KBM-7 (cell line): ENCODE measurements around the gene MYB.
"Not testable (repeated sequence)": the region's sequence is repeated elsewhere in the genome, so short reads cannot be mapped to it uniquely, and the experiment has no call there.

Source experiments
- DNase-seq: peaks from one replicate; pipeline ENCODE4 v3.0.0-alpha.2; 2015
- in situ Hi-C: fragments of 300-500 bp; cut with MboI; formaldehyde crosslinking; loops from 2 replicates; pipeline ENCODE4 v1.14.3; 2020; ENCODE audit warnings: low sequenced_read_pairs, low pct_unique_long_range_greater_than_20kb, mixed read lengths

MYB gene

DNA sequence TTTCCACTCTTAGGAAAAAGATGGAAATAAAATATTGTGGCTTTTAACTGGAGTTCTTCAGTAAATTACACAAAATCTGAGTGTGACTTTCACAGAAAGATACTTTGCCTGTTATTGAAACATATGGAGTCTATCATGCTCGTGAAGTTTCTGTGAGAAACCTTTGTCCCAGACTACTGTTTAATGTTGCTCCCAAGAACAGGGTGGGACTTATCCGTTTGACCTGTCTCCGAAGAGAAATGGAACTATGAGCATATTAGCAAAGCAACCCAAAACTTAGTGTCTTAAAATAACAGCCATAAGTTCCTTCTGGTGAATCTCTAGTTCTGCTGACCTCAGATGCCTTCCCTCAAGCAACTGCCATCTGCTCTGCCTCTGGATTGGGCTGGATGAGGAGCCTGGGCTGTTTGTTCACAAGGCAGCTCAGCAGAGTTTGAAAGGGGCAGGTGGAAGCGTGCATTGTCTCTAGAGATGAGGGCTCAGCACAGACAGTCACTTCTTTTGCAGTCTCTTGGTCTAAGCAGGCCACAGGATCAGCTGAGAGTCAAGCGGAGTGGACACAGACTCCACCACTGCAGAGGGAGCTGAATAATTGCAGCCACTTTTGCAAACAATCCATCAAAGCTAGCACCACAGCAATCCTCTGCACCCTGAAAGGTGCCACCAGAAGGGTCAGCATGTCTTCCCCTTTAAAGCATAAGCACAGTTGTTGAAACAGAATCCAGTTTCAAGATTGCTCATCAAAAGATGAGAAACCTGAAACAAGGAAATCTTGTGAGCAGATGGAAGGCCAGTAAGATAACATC, 52.8 kb downstream of the MYB start:
- in situ Hi-C loops: no loop called here
- peak; percentile 51 for DNase-seq

DNA sequence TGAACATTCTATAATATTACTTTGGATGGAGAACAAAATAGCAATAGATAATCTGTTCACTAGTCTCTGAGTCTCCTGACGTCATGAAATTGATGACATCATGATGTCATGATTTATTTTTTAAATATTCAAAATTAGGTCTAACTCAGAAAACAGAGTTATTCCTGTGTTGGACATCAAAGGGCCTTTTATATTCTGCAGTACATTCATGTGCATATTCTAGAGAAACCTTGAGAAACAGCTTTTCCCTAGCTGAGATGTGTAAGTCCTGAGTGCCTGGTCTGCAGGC, 53.3 kb downstream of the MYB start:
- in situ Hi-C loops: no loop called here
- DNase-seq: no peak

DNA sequence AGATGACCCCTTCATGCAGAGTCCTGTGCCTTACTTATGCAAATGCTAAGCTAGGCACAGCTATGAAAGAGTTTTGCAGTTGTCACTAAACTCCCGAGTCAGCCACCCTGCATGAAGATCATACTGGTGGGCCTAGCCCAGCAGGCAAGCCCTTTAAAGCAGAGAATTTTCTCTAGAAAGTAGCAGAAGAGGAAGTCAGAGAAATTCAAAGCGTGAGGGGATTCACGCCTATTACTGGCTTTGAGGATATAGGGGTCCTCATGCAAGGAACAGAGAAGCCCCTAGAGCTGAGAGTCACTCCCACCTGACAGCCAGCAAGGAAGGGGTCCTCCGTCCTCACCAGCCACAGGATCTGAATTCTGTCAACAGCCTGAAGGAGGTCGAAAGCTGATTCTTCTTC, 54.6 kb downstream of the MYB start:
- in situ Hi-C loops: no loop called here
- peak; percentile 27 for DNase-seq

DNA sequence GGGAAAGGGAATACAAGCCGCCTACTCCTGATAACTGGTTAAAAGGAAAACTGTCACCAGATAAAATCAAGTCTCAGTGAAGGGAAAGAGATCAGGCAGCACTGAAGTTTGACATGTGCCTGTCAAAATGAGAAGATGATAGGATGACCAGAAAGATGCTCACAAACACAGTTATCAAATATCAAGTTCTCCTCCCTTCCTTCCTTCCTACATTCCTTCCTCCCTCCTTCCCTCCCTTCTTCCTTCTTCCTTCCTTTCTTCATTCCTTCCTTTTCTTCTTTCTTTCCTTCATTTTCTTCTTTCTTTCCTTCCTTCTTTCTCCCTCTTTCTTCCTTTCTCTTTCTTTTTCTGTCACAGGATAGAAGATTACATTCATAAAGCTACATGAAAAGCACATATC, 55.2 kb downstream of the MYB start:
- in situ Hi-C loops: no loop called here
- DNase-seq: no peak

DNA sequence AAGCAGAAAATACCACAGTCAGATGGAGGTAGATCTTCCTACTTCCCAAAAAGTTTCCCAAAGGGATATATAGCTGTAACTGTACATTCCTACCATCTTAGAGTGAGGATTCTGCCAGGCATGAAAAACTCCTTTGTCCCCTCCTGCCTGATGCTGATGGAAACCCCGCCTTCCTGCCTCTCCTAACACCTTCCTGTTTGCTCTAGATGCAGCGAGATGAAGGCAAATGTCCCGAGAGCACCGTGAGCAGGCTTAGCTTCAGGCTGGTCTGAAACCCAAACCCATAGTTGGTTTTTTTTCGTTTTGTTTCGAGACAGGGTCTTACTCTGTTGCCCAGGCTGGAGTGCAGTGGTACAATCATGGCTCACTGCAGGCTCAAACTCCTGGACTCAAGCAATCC, 55.6 kb downstream of the MYB start:
- DNase-seq: no peak
- in situ Hi-C loops: no loop called here

DNA sequence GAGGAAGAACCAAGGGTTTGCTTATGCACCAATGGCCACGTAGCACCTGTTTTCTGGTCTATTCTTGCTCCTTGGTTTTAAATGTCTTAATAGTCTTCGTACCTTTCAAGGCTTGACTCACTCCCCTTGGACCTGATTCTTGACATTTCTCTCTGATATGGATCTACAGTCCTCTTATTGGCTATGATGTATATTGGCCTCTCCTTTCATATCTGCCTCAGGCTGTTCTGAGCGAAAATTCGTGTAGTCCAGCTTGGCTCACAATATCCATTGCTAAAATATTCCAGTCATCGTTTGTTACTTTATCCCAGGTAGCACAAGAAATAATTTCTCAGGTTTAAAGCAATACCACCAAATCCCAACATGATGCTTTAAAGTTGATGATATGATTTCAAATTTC, 59.6 kb downstream of the MYB start:
- in situ Hi-C loops: no loop called here

DNA sequence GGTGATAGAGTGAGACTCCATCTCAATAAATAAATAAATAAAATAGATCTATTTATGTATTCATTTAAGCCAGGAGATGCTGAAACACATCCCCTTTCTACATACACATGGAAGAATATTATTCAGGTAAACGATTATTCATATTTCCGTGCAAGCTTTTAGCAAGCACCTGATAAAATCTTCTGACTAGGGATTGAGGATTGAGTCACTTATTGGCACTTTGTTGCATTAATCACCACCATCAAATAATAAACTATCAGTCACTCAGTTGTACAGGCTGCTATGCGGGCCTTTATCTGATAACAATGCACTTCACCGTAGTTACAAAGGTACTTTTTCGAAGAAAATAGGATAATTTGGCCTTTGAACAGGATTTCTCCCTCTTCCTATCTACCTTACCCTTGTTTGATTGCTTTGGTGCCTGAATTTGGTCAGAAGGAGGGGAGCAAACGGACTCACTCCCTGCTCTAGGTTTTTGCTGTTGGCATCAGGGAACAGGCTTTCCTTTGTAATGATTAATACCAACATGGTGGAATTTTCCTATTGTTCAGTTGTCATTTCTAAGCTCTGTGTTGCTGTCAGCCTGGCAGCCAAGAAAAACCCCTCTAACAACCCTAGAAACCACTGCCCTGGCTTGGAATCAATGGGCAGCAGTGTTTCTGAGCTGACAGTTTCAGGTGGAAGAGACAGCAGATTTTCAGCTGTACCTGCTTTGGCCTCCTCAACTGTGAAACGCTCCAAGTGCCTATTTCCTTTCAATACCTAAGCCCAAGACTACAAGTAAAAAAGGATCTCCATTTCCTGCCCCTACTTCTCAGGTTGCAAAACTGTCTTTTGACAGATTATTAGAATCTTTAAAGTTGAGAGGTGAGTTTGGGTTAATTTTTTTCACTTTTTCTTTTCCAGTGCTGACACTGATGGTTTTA, 63.0 kb downstream of the MYB start:
- in situ Hi-C loops: no loop called here
- DNase-seq: no peak

More for the DNA sequence above, 59.6 kb downstream of the MYB start:
- no peak for DNase-seq

DNA sequence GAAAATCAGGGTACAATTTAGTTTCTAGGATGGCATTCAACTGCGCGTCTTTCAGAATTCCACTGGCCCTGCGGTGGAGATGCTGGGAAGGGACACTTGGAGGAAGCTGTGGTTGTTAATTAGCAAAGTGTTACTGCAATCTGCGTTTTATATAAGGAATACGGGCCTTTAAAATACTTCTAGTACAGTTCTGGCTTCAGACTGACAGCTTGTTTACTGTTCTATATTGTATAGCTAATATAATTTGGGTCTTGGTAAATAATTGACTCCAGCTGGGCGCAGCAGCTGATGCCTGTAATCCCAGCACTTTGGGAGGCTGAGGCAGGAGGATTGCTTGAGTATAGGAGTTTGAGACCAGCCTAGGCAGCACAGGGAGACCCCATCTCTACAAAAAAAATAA, 63.7 kb downstream of the MYB start:
- no peak for DNase-seq
- in situ Hi-C loops: no loop called here

DNA sequence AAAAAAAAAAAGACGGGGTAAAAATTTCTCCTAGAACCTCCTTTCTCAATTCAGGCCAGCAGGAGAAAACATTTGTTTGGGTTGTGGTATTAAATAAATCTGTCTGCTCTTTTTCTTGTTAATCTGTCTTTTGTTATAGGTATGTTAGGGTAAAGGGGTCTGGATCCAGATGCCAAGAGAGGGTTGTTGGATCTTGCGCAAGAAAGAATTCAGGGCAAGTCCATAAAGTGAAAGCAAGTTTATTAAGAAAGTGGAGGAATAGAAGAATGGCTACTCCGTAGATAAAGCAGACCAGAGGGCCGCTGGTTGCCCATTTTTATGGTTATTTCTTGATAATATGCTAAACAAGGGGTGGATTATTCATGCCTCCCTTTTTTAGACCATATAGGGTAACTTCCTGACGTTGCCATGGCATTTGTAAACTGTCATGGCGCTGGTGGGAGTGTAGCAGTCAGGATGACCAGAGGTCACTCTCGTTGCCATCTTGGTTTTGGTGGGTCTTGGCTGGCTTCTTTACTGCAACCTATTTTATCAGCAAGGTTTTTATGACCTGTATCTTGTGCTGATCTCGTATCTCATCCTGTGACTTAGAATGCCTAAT, 65.4 kb downstream of the MYB start:
- DNase-seq, in situ Hi-C loops: not testable (repeated sequence)

DNA sequence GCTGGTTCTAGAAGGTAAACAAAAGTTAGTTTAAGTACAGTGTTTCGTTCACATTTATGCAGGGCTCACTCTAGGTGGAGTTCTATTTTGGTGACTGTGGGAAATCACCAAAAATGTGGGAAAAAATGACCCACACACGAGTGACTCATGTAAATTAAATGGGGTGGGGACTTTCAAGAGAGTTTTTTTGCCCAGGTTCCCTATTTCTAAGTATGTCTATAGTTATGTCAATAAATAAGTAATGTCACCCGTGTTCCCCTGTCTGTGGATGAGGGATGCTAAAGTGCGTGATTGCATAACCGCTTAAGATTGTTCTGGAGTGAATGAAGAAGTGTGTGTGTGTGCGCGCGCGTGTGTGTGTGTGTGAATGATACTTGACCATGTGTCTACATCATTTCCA, 69.1 kb downstream of the MYB start:
- peak; percentile 67 for DNase-seq
- in situ Hi-C loops: no loop called here

DNA sequence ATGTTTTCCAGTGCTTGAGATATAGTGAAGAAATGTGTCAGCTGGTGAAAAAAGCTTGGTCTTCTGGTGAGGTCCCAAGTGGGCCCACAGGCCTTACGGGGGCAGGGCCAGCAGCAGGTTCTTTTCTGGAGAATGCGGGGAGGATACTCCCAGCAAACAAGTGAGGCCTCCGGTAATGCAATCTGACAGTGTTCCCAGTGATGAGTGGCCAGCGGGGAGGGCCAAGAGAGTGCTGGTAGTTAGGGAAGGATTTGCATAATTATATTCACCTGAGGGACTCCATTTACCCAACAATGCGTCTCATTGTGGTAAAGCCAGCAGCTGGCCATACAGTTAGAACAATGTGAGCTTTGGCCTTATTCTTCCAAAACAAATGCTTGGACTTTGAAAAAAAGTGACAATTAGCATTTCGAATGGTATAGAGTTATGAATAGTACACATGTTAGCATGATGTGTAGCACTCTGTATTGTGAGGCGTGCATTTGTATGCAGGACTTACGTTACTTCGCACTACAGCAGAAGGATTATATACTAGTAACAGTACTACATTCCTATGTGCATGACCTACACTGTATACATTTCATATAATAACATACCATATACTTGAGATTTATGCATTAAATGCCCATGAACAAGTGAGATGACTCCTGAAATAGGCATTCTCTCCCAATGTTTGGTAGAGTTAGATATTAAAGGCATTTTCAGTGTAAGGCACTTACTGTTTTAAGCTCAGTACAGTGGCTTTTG, 69.8 kb downstream of the MYB start:
- in situ Hi-C loops: no loop called here
- no peak for DNase-seq

DNA sequence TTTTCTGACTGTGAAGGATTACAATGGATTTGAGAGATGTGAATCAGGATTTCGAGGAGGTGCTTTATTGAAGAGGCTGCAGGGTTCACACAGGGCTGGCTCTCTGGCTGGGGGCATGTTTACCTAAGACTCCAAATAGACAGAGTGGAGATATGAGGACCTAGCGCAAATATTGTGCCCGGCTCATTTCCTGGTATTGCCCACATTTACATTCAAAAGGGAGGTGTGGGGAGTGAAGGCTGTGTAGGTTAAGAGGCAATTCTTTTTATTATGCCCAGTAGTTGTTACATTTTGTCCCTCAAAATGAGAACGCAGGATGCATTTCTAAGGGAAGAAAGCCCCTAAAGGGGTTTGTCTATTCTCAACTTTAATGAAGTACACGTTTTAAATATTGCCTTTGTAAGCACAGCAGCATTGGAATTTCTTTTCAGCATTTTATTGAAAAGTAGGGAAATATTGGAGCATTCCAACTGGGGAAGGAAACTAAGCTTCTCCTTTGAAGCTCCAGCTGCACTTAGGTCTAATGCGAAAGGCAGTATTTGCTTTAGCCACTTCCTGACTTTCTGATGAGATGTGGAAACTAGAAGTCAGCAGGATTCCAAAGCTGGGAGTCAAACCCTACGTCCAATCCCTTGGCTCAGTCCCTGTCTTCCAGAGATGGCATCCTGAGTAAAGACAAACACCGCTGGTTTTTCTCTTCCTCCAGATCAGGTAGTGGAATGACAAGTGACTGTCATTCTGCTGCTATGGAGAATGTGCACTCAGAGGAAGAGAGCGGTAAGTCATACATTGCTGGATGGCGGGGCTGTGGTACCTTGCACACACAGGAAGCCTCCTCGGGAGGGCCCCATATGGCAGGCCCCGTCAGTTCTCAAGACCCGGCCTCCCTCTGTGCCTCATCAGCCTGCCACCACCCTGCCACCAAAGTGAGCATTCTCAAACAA, 70.7 kb downstream of the MYB start:
- peak; percentile 48 for DNase-seq
- in situ Hi-C loops: no loop called here

DNA sequence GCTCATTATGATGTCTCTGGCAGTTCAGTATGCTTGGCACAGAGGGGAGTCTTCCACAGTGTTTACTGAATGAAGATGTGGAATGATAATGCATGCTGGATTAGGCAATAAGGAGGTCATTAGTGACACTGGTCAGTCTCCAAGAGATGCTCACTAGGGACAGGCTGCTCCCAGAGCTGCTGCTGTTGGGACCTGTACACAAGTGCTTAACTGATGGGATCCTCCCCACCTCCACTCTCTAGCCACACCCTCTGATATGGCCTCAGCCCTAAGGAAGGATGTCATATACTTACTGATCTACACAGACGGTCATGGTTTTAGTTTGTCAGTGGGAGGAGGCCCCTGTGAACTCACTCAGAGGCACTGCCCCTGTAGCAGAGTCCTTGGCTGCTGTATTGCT, 73.4 kb downstream of the MYB start:
- in situ Hi-C loops: no loop called here
- DNase-seq: no peak

DNA sequence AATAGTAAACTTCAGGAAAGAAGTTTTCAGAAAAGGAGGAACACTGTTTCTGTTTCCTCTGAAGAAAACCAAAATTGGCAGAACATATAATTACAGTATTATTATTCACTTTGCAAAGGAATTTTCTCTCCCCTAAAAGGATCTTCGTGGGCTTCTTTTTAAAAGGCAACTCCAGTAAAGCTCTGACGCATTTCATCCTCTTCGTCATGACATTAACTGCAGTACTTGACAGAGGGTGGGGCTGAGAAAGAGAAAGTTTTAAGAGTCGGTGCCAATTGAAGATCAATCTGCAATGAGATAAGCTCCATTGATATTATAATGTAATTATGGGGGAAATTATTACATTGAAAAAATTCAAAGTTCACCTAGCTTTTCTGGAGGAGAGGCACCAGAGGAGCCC, 75.8 kb downstream of the MYB start:
- DNase-seq: no peak
- in situ Hi-C loops: no loop called here

DNA sequence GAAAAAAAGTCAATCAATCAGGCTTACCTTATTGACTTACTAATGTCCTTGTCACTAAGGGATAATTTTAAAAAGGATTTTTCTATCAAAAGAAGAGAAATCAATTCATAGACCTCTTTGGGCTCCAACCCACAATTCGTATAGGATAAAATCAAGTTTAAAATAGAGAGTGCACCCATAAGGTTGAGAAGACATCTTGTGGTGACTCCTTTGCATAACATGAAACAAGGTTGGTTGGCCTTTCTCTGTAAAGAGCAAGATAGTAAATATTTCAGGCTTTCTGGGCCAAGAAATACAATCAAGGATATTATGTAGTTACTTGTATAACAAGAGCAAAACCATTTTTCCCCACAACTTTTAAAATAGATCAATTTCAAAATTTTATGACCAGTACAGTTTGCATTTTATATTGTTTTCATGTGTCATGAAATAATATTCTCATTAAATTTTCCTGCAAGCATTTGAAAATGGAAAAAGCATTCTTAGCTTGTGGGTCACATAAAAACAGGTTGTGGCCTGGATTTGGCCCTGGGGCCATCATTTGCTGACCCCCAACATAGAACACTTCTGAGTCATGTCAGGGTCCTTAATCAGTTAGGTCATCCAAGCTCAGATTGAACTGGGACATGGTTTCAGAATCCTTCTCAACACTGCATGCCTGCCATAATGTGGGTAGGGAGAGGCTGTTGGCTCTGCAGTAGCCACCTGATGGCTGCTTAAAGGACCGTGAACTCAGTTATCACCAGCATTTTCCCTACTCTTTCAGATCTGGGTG, 76.7 kb downstream of the MYB start:
- in situ Hi-C loops: no loop called here
- DNase-seq: no peak

DNA sequence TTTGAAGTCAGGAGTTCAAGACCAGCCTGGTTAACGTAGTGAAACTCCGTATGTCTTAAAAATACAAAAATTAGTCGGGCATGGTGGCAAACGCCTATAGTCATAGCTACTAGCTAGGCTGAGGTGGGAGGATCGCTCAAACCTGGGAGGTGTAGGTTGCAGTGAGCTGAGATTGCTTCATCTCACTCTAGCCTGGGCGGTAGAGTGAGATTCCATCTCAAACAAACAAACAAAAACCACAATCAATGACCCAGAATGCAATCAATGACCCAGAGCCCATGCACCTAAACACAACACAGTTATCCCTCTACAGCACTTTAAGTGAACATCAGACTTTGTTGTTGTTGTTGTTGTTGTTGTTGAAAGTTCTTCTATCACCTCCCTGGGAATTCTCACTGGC, 77.9 kb downstream of the MYB start:
- in situ Hi-C loops: no loop called here
- no peak for DNase-seq

DNA sequence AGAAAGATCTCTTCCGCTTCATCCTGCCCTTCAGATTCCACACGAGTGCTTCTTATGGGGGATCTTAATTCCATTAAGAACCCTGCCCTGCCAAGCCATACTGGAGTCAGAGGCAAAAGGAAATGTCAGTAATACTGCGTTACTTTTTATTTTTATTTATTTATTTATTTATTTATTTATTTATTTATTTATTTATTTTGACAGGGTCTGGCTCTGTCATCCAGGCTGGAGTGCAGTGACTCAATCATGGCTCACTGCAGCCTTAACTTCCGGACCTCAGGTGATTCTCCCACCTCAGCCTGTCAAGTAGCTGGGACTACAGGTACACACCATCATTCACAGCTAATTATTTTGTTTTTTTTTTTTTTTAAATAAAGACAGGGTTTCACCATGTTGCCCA, 79.5 kb downstream of the MYB start:
- no peak for DNase-seq
- in situ Hi-C loops: no loop called here
